Thymus (tissue), 11 donors: ENCODE measurements around the gene TBC1D7. TPM values are rescaled to one million over a fixed set of nuclear protein-coding genes. Genes with fewer than 3 reads are reported as not detected.
A peak's percentile ranks its signal among the peaks of the same experiment; 100 is the strongest.

Experiments
- DNase-seq, 9 donors: peaks; one replicate each; pipeline ENCODE4 v3.0.0-alpha.2; 2013; ENCODE audit warnings: low spot score in 9 of 9, low read depth in 6 of 9, missing footprints in 1 of 9
- H3K27ac ChIP-seq, 2 donors: one replicate each; pipeline ENCODE4 v1.5.1; 2013; ENCODE audit warnings: control low read depth in 1 of 2, low read depth in 1 of 2, low read length in 1 of 2, mild to moderate bottlenecking in 1 of 2, moderate library complexity in 1 of 2
- H3K27me3 ChIP-seq, 2 donors: one replicate each; pipeline ENCODE4 v1.5.1; 2013; ENCODE audit warnings: low read length in 1 of 2; ENCODE audit not compliant: control insufficient read depth in 2 of 2, insufficient read depth in 1 of 2
- H3K36me3 ChIP-seq, 2 donors: one replicate each; pipeline ENCODE4 v1.5.1; 2013; ENCODE audit warnings: low read length in 1 of 2, mild to moderate bottlenecking in 1 of 2, moderate library complexity in 1 of 2; ENCODE audit not compliant: control insufficient read depth in 2 of 2, insufficient read depth in 2 of 2
- H3K4me1 ChIP-seq, 2 donors: one replicate each; pipeline ENCODE4 v1.5.1; 2013; ENCODE audit warnings: low read length in 2 of 2; ENCODE audit not compliant: control insufficient read depth in 2 of 2, insufficient read depth in 2 of 2
- H3K4me3 ChIP-seq, 2 donors: one replicate each; pipeline ENCODE4 v1.5.1; 2013; ENCODE audit warnings: low read length in 2 of 2, control low read depth in 1 of 2, mild to moderate bottlenecking in 1 of 2
- H3K9me3 ChIP-seq, 2 donors: one replicate each; pipeline ENCODE4 v1.5.1; 2013; ENCODE audit warnings: low read length in 1 of 2, mild to moderate bottlenecking in 1 of 2; ENCODE audit not compliant: control insufficient read depth in 2 of 2, insufficient read depth in 1 of 2
- WGBS: extraction: QIAGEN DNeasy Blood & Tissue Kit; methylation state at CpG from one replicate; pipeline ENCODE4 v1.1.7; 2013; 5-methylcytosine and 5-hydroxymethylcytosine counted together
- polyA plus RNA-seq: library from polyadenylated mRNA; stranded (reverse); fragments of 200-250 nt; gene quantifications from one replicate; pipeline ENCODE4 v1.2.3, GENCODE V29; 2013
- total RNA-seq: library from RNA; stranded (reverse); fragments of 120-200 nt; gene quantifications from one replicate; pipeline ENCODE4 v1.2.4, GENCODE V29; 2013
- donor health status: healthy.

TBC1D7 gene
- total and polyA plus RNA-seq, 2 donors: 17.1 to 20.6 TPM

DNA sequence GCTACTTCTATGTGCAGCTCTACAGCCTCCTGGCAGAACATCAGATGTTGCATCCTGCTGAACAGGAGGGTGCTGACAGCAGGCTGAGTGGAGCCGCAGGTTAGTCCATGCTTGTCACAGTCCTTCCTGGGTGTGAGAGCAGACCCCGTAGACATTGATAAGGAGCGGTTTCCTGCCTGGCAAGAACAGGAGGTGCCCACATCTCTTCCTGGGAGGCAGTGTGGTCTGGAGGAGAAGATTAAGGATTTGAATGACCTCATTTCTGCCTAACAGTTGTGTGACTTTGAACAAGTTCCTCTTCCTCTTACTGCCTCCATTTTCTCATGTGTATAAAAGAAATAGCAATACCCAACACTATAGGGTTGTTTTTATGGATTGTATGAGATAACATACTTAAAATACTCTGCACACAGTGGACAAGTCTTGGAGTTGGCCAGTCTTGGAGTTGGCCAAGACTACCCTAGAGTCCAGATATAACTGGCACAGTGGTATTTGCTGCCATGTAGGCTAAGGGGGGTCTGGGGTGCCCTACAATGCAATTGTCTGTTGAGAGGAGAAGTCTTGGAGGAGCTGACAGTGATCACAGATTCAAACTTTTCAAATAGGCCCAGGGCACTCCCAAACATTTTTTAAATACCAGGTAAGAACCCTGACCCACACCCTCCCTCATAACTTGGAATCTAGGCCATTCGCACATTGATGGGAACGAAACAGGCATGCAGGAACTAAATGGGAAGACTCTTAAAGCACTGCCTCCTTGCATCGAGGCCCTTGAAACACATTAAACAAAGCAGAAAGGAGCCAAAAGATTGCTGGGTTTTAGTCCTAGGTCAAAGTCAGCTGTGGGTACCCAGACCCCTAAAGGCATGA, 32.6 kb upstream of the TBC1D7 start:
- H3K27me3 ChIP-seq: no peaks in the 10 kb centered on the region

DNA sequence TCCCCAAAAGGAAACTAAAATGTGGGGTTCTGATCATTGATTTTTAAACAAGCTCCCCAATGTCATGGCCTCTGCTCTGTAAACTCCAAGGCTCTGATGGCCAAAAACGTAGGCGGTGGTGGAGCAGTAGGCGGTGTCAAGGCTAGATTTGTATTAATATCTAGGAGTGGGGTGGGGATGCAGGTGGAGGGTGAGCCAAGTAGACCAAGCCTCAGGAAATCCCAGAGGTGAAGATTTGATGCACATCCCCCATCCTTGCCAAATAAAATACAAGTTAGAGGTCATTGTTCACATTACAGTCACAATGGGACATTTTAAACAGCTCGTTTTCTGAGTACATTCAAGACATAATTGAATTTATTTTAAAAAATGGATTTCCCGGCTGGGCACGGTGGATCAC, 30.9 kb upstream of the TBC1D7 start:
- H3K27me3 ChIP-seq: no peaks in the 10 kb centered on the region
- H3K4me1 ChIP-seq: peaks cover 27 to 40% of the 10 kb centered on the region in 2 donors
- 97% methylated on average over 6 of the region's 6 CpGs for WGBS
- no peak for DNase-seq
- H3K27ac ChIP-seq: no peak overlapping the region
- H3K36me3 ChIP-seq: no peaks in the 10 kb centered on the region
- no peaks in the 10 kb centered on the region for H3K9me3 ChIP-seq
- H3K4me3 ChIP-seq: no peak overlapping the region

More for the DNA sequence above, 32.6 kb upstream of the TBC1D7 start:
- Histone ChIP-seq H3K4me3 (no peak overlapping the region), H3K4me1 (peaks cover 12 to 24% of the 10 kb centered on the region in 2 donors), H3K27ac (no peak overlapping the region), H3K9me3 (no peaks in the 10 kb centered on the region), H3K36me3 (peaks cover 0 to 3% of the 10 kb centered on the region in 2 donors)
- 80% methylated on average over 6 of the region's 6 CpGs for WGBS
- no peak for DNase-seq

- Histone ChIP-seq H3K4me1 (peaks cover 29 to 47% of the 10 kb centered on the region in 2 donors), H3K27ac (no peak overlapping the region)
- 92% methylated on average over 2 of the region's 2 CpGs for WGBS
These were observed 30.2 kb upstream of the TBC1D7 start for GRCh38 chr6:13358511-13358910.

DNA sequence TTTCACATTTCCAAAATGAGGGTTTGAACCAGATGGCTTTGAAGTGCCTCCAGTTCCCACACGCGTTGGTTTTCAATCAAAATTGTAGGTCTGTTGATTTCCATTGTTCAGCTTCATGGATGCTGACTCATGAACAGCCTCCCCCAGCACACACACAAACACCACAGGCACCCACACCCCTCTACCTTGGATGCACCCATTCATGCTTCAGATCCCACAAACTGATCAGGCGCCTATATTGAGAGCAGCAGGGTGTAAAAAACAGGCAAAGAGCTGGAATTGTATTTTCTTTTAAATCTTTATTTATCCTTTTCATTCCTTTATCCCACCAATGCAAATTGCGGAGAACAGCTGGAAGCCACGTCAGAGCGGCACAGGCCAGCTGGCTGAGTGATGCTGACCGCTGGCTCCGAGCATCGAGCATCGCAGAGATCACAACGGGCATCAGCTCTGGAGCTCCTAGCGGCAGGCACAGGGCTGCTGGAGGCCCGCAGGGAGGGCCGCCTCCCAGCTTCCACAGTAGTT, 29.3 kb upstream of the TBC1D7 start:
- no peaks in the 10 kb centered on the region for H3K9me3 ChIP-seq
- H3K27me3 ChIP-seq: no peaks in the 10 kb centered on the region
- H3K27ac ChIP-seq: no peak overlapping the region
- no peak for DNase-seq
- WGBS: 90% methylated on average over 14 of the region's 14 CpGs
- H3K36me3 ChIP-seq: no peaks in the 10 kb centered on the region
- no peak overlapping the region for H3K4me3 ChIP-seq
- peaks cover 29 to 48% of the 10 kb centered on the region in 2 donors for H3K4me1 ChIP-seq

More at GRCh38 chr6:13358511-13358910, 30.2 kb upstream of the TBC1D7 start:
- no peak overlapping the region for H3K4me3 ChIP-seq
- no peak for DNase-seq
- no peaks in the 10 kb centered on the region for H3K27me3 ChIP-seq
- no peaks in the 10 kb centered on the region for H3K9me3 ChIP-seq
- no peaks in the 10 kb centered on the region for H3K36me3 ChIP-seq

GRCh38 chr6:13355999-13356785, 27.9 kb upstream of the TBC1D7 start:
- Histone ChIP-seq H3K4me1 (peaks cover 29 to 48% of the 10 kb centered on the region in 2 donors), H3K27me3 (no peaks in the 10 kb centered on the region), H3K36me3 (no peaks in the 10 kb centered on the region), H3K4me3 (peak overlapping the region in 1 of 2 donors; percentile 20), H3K9me3 (no peaks in the 10 kb centered on the region), H3K27ac (peak overlapping the region; percentile 78 to 83)
- WGBS: 26% methylated on average over 6 of the region's 6 CpGs
- DNase-seq: peak; percentile 41 to 93 (median 79)

- DNase-seq: peak in 8 of 9 donors; percentile 34 to 79 (median 48)
- Histone ChIP-seq H3K4me3 (peak overlapping the region in 1 of 2 donors; percentile 20), H3K9me3 (no peaks in the 10 kb centered on the region), H3K36me3 (no peaks in the 10 kb centered on the region), H3K4me1 (peaks cover 29 to 44% of the 10 kb centered on the region in 2 donors), H3K27ac (peak overlapping the region; percentile 78 to 83), H3K27me3 (no peaks in the 10 kb centered on the region)
- WGBS: 36% methylated on average over 7 of the region's 7 CpGs
These were observed 27.0 kb upstream of the TBC1D7 start for GRCh38 chr6:13355043-13355945.

- 79% methylated on average over 13 of the region's 13 CpGs for WGBS
- DNase-seq: no peak
- H3K27ac ChIP-seq: peak overlapping the region in 1 of 2 donors; percentile 15
These were observed 26.1 kb upstream of the TBC1D7 start for GRCh38 chr6:13354331-13355042.

DNA sequence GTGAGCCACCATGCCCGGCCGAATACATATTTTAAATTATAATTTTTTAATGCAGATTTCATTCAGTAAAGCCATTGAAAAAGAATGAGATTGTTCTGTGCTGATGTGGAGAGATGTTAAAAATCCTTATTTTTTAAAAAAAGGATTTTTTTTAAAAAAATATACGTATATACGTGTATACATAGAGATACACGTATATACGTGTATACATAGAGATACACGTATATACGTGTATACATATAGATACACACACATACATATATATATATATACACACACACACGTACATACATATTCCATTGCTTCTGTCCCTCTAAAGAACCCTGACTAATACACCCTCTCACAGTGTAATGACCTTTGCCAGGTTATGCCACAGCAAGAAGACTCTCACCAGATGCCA, 23.8 kb upstream of the TBC1D7 start:
- Histone ChIP-seq H3K36me3 (no peaks in the 10 kb centered on the region), H3K4me3 (no peak overlapping the region), H3K27me3 (no peaks in the 10 kb centered on the region), H3K9me3 (no peaks in the 10 kb centered on the region), H3K27ac (no peak overlapping the region), H3K4me1 (peaks cover 27 to 36% of the 10 kb centered on the region in 2 donors)
- DNase-seq: no peak
- 98% methylated on average over 9 of the region's 9 CpGs for WGBS

More at GRCh38 chr6:13354331-13355042, 26.1 kb upstream of the TBC1D7 start:
- no peaks in the 10 kb centered on the region for H3K9me3 ChIP-seq
- peaks cover 29 to 44% of the 10 kb centered on the region in 2 donors for H3K4me1 ChIP-seq
- no peak overlapping the region for H3K4me3 ChIP-seq
- H3K36me3 ChIP-seq: no peaks in the 10 kb centered on the region
- no peaks in the 10 kb centered on the region for H3K27me3 ChIP-seq
